ENCODE results near the gene DOCK6. TPM values are rescaled to one million over a fixed set of nuclear protein-coding genes. Genes with fewer than 3 reads are reported as not detected.

The DOCK6 gene
- total and polyA plus RNA-seq, 2 of the 13 experiments (the other 11 are each of a cell fraction or from before 2014, with no cell fraction given), result 5.4 to 38.1 TPM

GRCh38 chr19:11203194-11204075 is 58.9 kb downstream of the DOCK6 start (continued):
- TF ChIP-seq, protein P1, sequence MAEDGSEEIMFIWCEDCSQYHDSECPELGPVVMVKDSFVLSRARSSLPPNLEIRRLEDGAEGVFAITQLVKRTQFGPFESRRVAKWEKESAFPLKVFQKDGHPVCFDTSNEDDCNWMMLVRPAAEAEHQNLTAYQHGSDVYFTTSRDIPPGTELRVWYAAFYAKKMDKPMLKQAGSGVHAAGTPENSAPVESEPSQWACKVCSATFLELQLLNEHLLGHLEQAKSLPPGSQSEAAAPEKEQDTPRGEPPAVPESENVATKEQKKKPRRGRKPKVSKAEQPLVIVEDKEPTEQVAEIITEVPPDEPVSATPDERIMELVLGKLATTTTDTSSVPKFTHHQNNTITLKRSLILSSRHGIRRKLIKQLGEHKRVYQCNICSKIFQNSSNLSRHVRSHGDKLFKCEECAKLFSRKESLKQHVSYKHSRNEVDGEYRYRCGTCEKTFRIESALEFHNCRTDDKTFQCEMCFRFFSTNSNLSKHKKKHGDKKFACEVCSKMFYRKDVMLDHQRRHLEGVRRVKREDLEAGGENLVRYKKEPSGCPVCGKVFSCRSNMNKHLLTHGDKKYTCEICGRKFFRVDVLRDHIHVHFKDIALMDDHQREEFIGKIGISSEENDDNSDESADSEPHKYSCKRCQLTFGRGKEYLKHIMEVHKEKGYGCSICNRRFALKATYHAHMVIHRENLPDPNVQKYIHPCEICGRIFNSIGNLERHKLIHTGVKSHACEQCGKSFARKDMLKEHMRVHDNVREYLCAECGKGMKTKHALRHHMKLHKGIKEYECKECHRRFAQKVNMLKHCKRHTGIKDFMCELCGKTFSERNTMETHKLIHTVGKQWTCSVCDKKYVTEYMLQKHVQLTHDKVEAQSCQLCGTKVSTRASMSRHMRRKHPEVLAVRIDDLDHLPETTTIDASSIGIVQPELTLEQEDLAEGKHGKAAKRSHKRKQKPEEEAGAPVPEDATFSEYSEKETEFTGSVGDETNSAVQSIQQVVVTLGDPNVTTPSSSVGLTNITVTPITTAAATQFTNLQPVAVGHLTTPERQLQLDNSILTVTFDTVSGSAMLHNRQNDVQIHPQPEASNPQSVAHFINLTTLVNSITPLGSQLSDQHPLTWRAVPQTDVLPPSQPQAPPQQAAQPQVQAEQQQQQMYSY (CRISPR knock-in tag; IDR thresholded peaks at IDR 0.05), result no peak
- TF ChIP-seq ZNF776 (CRISPR knock-in tag; IDR thresholded peaks at IDR 0.05), result no peak
- TF ChIP-seq, protein P2, sequence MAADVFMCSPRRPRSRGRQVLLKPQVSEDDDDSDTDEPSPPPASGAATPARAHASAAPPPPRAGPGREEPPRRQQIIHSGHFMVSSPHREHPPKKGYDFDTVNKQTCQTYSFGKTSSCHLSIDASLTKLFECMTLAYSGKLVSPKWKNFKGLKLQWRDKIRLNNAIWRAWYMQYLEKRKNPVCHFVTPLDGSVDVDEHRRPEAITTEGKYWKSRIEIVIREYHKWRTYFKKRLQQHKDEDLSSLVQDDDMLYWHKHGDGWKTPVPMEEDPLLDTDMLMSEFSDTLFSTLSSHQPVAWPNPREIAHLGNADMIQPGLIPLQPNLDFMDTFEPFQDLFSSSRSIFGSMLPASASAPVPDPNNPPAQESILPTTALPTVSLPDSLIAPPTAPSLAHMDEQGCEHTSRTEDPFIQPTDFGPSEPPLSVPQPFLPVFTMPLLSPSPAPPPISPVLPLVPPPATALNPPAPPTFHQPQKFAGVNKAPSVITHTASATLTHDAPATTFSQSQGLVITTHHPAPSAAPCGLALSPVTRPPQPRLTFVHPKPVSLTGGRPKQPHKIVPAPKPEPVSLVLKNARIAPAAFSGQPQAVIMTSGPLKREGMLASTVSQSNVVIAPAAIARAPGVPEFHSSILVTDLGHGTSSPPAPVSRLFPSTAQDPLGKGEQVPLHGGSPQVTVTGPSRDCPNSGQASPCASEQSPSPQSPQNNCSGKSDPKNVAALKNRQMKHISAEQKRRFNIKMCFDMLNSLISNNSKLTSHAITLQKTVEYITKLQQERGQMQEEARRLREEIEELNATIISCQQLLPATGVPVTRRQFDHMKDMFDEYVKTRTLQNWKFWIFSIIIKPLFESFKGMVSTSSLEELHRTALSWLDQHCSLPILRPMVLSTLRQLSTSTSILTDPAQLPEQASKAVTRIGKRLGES (CRISPR knock-in tag; IDR thresholded peaks at IDR 0.05; ENCODE audit: borderline replicate concordance), result no peak
- TF ChIP-seq IRF1 (CRISPR knock-in tag; IDR thresholded peaks at IDR 0.05; ENCODE audit: low read depth), result no peak
- TF ChIP-seq, protein P3, sequence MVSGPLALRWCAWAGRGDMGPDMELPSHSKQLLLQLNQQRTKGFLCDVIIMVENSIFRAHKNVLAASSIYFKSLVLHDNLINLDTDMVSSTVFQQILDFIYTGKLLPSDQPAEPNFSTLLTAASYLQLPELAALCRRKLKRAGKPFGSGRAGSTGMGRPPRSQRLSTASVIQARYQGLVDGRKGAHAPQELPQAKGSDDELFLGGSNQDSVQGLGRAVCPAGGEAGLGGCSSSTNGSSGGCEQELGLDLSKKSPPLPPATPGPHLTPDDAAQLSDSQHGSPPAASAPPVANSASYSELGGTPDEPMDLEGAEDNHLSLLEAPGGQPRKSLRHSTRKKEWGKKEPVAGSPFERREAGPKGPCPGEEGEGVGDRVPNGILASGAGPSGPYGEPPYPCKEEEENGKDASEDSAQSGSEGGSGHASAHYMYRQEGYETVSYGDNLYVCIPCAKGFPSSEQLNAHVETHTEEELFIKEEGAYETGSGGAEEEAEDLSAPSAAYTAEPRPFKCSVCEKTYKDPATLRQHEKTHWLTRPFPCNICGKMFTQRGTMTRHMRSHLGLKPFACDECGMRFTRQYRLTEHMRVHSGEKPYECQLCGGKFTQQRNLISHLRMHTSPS (CRISPR knock-in tag; IDR thresholded peaks at IDR 0.05; ENCODE audit: low read depth), result no peak
- TF ChIP-seq POGZ (CRISPR knock-in tag; IDR thresholded peaks at IDR 0.05), result no peak
- no peak for TF ChIP-seq ARID2 (CRISPR knock-in tag; IDR thresholded peaks at IDR 0.05; ENCODE audit: borderline replicate concordance)
- peak; percentile 36 for TF ChIP-seq ETV5 (CRISPR knock-in tag; IDR thresholded peaks at IDR 0.05; ENCODE audit: borderline replicate concordance)
- TF ChIP-seq ZNF333 (CRISPR knock-in tag; IDR thresholded peaks at IDR 0.05; ENCODE audit: borderline replicate concordance), result no peak
- TF ChIP-seq PCBP1 (IDR thresholded peaks at IDR 0.05; ENCODE audit: borderline replicate concordance, low read depth, low read length), result peak; percentile 97; the same call in 1 of the 2 replicates
- TF ChIP-seq SOX13 (IDR thresholded peaks at IDR 0.05), result no peak
- no peak for TF ChIP-seq SOX13 (CRISPR knock-in tag; conservative IDR thresholded peaks at IDR 0.05 in 1 of 2, IDR thresholded peaks at IDR 0.05 in 1 of 2)
- 0 out of 2 replicates have a peak, but pooled peaks have one; percentile 29 for TF ChIP-seq ZNF567 (CRISPR knock-in tag; IDR thresholded peaks at IDR 0.05; ENCODE audit: borderline replicate concordance)
- TF ChIP-seq SMC3 (IDR thresholded peaks at IDR 0.05; ENCODE audit: low read length), result peak; percentile 53; the same call in 1 of the 2 replicates
- TF ChIP-seq ZNF510 (CRISPR knock-in tag; IDR thresholded peaks at IDR 0.05; ENCODE audit: low read depth), result no peak
- TF ChIP-seq XBP1 (CRISPR knock-in tag; IDR thresholded peaks at IDR 0.05), result no peak
- TF ChIP-seq ZBTB34 (CRISPR knock-in tag; IDR thresholded peaks at IDR 0.05), result no peak

All from HepG2 (cell line).